ENCODE data around the gene TIAM1. TPM values are rescaled to one million over a fixed set of nuclear protein-coding genes. Genes with fewer than 3 reads are reported as not detected.

The TIAM1 gene
- total RNA-seq, 1 experiment from 2014 or later = 3.7 TPM

- TF ChIP-seq SIN3A (IDR thresholded peaks at IDR 0.05; ENCODE audit: borderline replicate concordance, insufficient read depth, low read depth, low read length) (no peak), TCF7L2 (IDR thresholded peaks at IDR 0.05; ENCODE audit: low read depth, low read length) (no peak), POLR2AphosphoS5 (IDR thresholded peaks at IDR 0.05; ENCODE audit: low read depth, low read length) (no peak)
- TF ChIP-seq, protein P1, sequence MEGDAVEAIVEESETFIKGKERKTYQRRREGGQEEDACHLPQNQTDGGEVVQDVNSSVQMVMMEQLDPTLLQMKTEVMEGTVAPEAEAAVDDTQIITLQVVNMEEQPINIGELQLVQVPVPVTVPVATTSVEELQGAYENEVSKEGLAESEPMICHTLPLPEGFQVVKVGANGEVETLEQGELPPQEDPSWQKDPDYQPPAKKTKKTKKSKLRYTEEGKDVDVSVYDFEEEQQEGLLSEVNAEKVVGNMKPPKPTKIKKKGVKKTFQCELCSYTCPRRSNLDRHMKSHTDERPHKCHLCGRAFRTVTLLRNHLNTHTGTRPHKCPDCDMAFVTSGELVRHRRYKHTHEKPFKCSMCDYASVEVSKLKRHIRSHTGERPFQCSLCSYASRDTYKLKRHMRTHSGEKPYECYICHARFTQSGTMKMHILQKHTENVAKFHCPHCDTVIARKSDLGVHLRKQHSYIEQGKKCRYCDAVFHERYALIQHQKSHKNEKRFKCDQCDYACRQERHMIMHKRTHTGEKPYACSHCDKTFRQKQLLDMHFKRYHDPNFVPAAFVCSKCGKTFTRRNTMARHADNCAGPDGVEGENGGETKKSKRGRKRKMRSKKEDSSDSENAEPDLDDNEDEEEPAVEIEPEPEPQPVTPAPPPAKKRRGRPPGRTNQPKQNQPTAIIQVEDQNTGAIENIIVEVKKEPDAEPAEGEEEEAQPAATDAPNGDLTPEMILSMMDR (IDR thresholded peaks at IDR 0.05) = no peak
- TF ChIP-seq, protein P2, sequence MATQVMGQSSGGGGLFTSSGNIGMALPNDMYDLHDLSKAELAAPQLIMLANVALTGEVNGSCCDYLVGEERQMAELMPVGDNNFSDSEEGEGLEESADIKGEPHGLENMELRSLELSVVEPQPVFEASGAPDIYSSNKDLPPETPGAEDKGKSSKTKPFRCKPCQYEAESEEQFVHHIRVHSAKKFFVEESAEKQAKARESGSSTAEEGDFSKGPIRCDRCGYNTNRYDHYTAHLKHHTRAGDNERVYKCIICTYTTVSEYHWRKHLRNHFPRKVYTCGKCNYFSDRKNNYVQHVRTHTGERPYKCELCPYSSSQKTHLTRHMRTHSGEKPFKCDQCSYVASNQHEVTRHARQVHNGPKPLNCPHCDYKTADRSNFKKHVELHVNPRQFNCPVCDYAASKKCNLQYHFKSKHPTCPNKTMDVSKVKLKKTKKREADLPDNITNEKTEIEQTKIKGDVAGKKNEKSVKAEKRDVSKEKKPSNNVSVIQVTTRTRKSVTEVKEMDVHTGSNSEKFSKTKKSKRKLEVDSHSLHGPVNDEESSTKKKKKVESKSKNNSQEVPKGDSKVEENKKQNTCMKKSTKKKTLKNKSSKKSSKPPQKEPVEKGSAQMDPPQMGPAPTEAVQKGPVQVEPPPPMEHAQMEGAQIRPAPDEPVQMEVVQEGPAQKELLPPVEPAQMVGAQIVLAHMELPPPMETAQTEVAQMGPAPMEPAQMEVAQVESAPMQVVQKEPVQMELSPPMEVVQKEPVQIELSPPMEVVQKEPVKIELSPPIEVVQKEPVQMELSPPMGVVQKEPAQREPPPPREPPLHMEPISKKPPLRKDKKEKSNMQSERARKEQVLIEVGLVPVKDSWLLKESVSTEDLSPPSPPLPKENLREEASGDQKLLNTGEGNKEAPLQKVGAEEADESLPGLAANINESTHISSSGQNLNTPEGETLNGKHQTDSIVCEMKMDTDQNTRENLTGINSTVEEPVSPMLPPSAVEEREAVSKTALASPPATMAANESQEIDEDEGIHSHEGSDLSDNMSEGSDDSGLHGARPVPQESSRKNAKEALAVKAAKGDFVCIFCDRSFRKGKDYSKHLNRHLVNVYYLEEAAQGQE (IDR thresholded peaks at IDR 0.05; ENCODE audit: insufficient read depth in 1 of 2, low read depth in 2 of 2, low read length in 1 of 2) = no peak
- H3K36me3 ChIP-seq (ENCODE audit: control insufficient read depth, insufficient read depth, low read length) = no peaks in the 10 kb centered on the region
- H3K9me3 ChIP-seq (ENCODE audit: control insufficient read depth, insufficient read depth, low read depth, low read length) = no peaks in the 10 kb centered on the region
- in situ Hi-C loops (cut with HindIII; ENCODE audit: low pct_unique_long_range_greater_than_20kb, low sequenced_read_pairs) (no loop called here), intact Hi-C loops (cut with micrococcal nuclease; ENCODE audit: unreplicated experiment) (no loop called here)
- H3K27ac ChIP-seq (ENCODE audit: low read length) = no peak overlapping the region
- ATAC-seq = no peak
- ChIA-PET CTCF (no interaction called here), POLR2A (no interaction called here)
- BruUV-seq (replicated peaks) = no TSS peak
- no peak for DNase-seq (ENCODE audit: low read depth, low spot score)
- H3K27me3 ChIP-seq (ENCODE audit: control insufficient read depth, insufficient read depth, low read length) = no peaks in the 10 kb centered on the region; the same call in 1 of the 2 replicates
- no peak overlapping the region for H3K4me3 ChIP-seq (ENCODE audit: low read depth in 2 of 2, low read length in 2 of 2)
- H3K4me1 ChIP-seq (ENCODE audit: control insufficient read depth, insufficient read depth, low read length) = no peaks in the 10 kb centered on the region
These were observed 132.2 kb downstream of the TIAM1 start for GRCh38 chr21:31211836-31212235.

- ChIA-PET CTCF (no interaction called here), POLR2A (no interaction called here)
- no TSS peak for BruUV-seq (replicated peaks)
- Histone ChIP-seq H3K27me3 (ENCODE audit: control insufficient read depth, insufficient read depth, low read length) (no peaks in the 10 kb centered on the region; the same call in 1 of the 2 replicates), H3K4me3 (ENCODE audit: low read depth in 2 of 2, low read length in 2 of 2) (no peak overlapping the region), H3K27ac (ENCODE audit: low read length) (no peak overlapping the region), H3K9me3 (ENCODE audit: control insufficient read depth, insufficient read depth, low read depth, low read length) (no peaks in the 10 kb centered on the region), H3K4me1 (ENCODE audit: control insufficient read depth, insufficient read depth, low read length) (no peaks in the 10 kb centered on the region; the same call in 1 of the 2 replicates), H3K36me3 (ENCODE audit: control insufficient read depth, insufficient read depth, low read length) (no peaks in the 10 kb centered on the region)
- in situ Hi-C loops (cut with HindIII; ENCODE audit: low pct_unique_long_range_greater_than_20kb, low sequenced_read_pairs) = no loop called here
- intact Hi-C loops (cut with micrococcal nuclease; ENCODE audit: unreplicated experiment) = loop anchor here (5.0 to 10.0 kb wide), 2 partner anchors 129 to 387 kb away; no protein-coding TSS in a partner anchor
- no peak for ATAC-seq
- TF ChIP-seq POLR2AphosphoS5 (IDR thresholded peaks at IDR 0.05; ENCODE audit: low read depth, low read length) (no peak), TCF7L2 (IDR thresholded peaks at IDR 0.05; ENCODE audit: low read depth, low read length) (no peak), SIN3A (IDR thresholded peaks at IDR 0.05; ENCODE audit: borderline replicate concordance, insufficient read depth, low read depth, low read length) (no peak)
- TF ChIP-seq, protein P2 (IDR thresholded peaks at IDR 0.05; ENCODE audit: insufficient read depth in 1 of 2, low read depth in 2 of 2, low read length in 1 of 2) = no peak
- TF ChIP-seq, protein P1 (IDR thresholded peaks at IDR 0.05) = no peak
- no peak for DNase-seq (ENCODE audit: low read depth, low spot score)
These were observed 138.6 kb downstream of the TIAM1 start for GRCh38 chr21:31205412-31205811.
